Measurements from ENCODE around the gene GMDS. TPM values are rescaled to one million over a fixed set of nuclear protein-coding genes. Genes with fewer than 3 reads are reported as not detected.

GMDS gene
- total RNA-seq, 1 donor from 2014 or later, result 35.7 TPM

- Mint-ChIP-seq H3K4me3 (ENCODE audit: low read depth) (peak overlapping the region; percentile 15), H3K27ac (peak overlapping the region; percentile 18), H3K27me3 (ENCODE audit: low read depth) (peaks cover 65% of the 10 kb centered on the region), H3K4me1 (ENCODE audit: low read depth) (peaks cover 16% of the 10 kb centered on the region), H3K9me3 (no peaks in the 10 kb centered on the region), H3K36me3 (ENCODE audit: low read depth) (no peaks in the 10 kb centered on the region)
- no peak for DNase-seq (ENCODE audit: low spot score)
- intact Hi-C loops (cut with micrococcal nuclease), result loop anchor here (2.0 to 10.0 kb wide), 4 partner anchors 17 to 1147 kb away; partner anchors contain the start of genes FOXQ1 and MYLK4
Observed at GRCh38 chr6:1607516-1608221, 637.7 kb downstream of the GMDS start.

DNA sequence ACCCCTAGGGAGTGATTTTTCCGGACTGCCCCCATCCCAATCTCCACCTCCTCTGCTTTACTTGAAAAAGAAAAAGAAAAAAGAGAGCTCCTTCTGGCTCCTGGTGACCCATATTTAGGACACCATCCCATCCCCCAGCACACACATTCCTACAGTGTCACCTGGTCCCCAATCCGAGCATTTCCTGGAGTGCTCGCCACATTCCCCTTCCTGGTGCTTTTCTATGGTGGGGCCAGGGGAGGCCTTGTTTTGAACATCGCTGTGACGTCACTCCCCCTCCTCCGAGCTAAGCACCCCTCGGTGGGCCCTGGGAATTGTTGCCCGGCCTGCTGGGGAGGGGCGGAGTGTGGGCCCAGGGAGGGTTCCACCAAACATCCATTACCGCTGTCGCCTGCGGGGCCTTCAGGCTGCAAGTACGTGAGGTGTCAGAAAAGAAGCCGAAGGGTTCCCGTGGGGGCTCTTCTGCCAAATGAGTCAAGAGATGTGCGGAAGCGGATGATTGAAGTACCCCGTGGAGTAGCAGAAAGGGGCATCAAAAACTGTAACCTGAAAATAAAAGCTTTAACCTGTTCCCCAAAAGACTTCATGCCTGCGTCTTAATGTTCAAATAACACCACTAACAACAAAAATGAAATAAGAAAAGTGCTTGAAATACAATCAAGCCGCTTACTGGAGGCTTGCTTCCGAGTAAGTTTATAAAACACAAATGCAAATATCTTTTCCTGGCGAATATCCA is 638.5 kb downstream of the GMDS start:
- DNase-seq (ENCODE audit: low spot score), result no peak
- intact Hi-C loops (cut with micrococcal nuclease), result loop anchor here (2.0 to 10.0 kb wide), 4 partner anchors 18 to 1148 kb away; partner anchors contain the start of genes FOXQ1 and MYLK4
- peak overlapping the region; percentile 15 for H3K4me3 Mint-ChIP-seq (ENCODE audit: low read depth)

GRCh38 chr6:1605893-1606779 is 639.3 kb downstream of the GMDS start:
- Mint-ChIP-seq H3K36me3 (ENCODE audit: low read depth) (no peaks in the 10 kb centered on the region), H3K27me3 (ENCODE audit: low read depth) (peaks cover 68% of the 10 kb centered on the region)
- no peak for DNase-seq (ENCODE audit: low spot score)

More for the DNA sequence above, 638.5 kb downstream of the GMDS start:
- Mint-ChIP-seq H3K36me3 (ENCODE audit: low read depth) (no peaks in the 10 kb centered on the region), H3K9me3 (no peaks in the 10 kb centered on the region), H3K27ac (peak overlapping the region; percentile 18), H3K27me3 (ENCODE audit: low read depth) (peaks cover 65% of the 10 kb centered on the region), H3K4me1 (ENCODE audit: low read depth) (peaks cover 12% of the 10 kb centered on the region)

DNA sequence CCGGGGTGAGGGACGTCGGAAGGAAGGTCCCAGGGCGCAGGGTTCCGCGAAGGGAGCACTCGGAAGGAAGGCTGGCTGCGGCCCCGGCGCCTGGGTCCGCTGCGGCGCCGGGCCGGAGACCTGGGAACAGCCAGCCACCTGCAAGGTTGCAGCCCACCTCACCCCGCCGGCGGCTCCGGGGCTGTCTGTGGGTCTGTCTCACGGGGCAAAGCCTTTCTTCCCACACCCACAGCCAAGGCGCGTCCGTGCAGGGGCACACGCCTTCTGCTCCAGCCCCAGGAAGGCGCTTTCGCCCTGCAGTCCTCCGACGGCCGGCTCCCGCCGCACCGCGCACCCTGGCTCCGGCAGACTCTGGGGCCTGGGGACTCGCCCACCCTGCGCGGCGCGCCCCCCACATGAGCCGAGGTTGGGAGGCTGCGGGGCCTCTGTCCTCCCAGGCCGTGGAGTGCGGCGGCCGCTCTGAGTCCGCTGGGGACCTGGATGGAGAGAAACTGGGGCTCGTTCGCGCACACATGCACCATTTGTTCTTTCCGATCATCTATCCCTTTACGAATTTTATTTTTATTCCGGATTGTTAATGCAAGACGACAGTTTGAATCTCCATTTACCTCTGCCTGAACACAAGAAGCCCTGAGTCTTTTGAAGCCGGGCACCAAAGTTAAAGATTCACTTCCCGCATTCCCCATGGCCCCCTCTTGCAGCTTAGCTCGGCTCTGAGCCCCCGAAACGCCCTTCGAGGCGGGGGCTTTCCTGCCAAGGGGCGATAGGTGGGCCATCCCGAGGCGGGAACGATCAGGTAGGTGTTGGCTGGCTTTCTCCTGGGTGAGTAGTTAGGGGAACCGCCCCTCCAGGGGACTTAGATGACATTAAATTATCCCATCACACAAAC is 640.2 kb downstream of the GMDS start:
- H3K27ac Mint-ChIP-seq, result peak overlapping the region; percentile 18
- DNase-seq (ENCODE audit: low spot score), result no peak
- H3K4me1 Mint-ChIP-seq (ENCODE audit: low read depth), result peaks cover 10% of the 10 kb centered on the region
- peaks cover 73% of the 10 kb centered on the region for H3K27me3 Mint-ChIP-seq (ENCODE audit: low read depth)
- H3K4me3 Mint-ChIP-seq (ENCODE audit: low read depth), result no peak overlapping the region
- H3K36me3 Mint-ChIP-seq (ENCODE audit: low read depth), result no peaks in the 10 kb centered on the region
- intact Hi-C loops (cut with micrococcal nuclease), result loop anchor here (2.0 to 10.0 kb wide), 4 partner anchors 293 to 1150 kb away; partner anchors contain the start of genes FOXQ1 and MYLK4
- H3K9me3 Mint-ChIP-seq, result no peaks in the 10 kb centered on the region

More at GRCh38 chr6:1605893-1606779, 639.3 kb downstream of the GMDS start:
- H3K4me3 Mint-ChIP-seq (ENCODE audit: low read depth), result no peak overlapping the region
- no peaks in the 10 kb centered on the region for H3K9me3 Mint-ChIP-seq
- no peak overlapping the region for H3K27ac Mint-ChIP-seq
- H3K4me1 Mint-ChIP-seq (ENCODE audit: low read depth), result peaks cover 10% of the 10 kb centered on the region
- intact Hi-C loops (cut with micrococcal nuclease), result loop anchor here (2.0 to 10.0 kb wide), 6 partner anchors 19 to 1149 kb away; partner anchors contain the start of genes FOXQ1 and MYLK4

- no peaks in the 10 kb centered on the region for H3K9me3 Mint-ChIP-seq
- no peak overlapping the region for H3K4me3 Mint-ChIP-seq (ENCODE audit: low read depth)
- intact Hi-C loops (cut with micrococcal nuclease), result loop anchor here (1.0 to 10.0 kb wide), 5 partner anchors 292 to 1150 kb away; partner anchors contain the start of genes FOXQ1 and MYLK4
- H3K4me1 Mint-ChIP-seq (ENCODE audit: low read depth), result peaks cover 10% of the 10 kb centered on the region
- no peak overlapping the region for H3K27ac Mint-ChIP-seq
- peak; percentile 40 for DNase-seq (ENCODE audit: low spot score)
- H3K36me3 Mint-ChIP-seq (ENCODE audit: low read depth), result no peaks in the 10 kb centered on the region
- peaks cover 82% of the 10 kb centered on the region for H3K27me3 Mint-ChIP-seq (ENCODE audit: low read depth)
Observed at GRCh38 chr6:1604158-1605003, 641.0 kb downstream of the GMDS start.

DNA sequence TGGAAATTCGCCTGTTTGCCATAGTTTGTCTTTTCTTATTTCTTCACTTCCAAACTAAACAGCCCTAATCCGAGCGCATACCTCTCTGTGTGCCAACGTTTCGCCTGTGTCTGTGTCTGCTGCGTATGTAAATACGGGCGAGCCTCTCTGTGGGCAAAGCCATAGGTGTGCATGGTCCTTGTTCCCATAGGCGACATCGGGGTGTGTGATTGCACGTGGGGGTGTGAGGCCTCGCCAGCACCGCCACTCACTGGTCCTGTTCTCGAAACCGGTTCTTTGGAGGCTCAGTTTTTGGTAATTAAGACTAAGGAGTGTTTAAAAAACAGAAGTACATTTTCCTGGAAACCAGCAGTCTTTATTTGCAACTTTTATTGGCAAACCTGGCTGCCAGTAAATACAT is 641.7 kb downstream of the GMDS start:
- H3K4me1 Mint-ChIP-seq (ENCODE audit: low read depth), result peaks cover 10% of the 10 kb centered on the region

DNA sequence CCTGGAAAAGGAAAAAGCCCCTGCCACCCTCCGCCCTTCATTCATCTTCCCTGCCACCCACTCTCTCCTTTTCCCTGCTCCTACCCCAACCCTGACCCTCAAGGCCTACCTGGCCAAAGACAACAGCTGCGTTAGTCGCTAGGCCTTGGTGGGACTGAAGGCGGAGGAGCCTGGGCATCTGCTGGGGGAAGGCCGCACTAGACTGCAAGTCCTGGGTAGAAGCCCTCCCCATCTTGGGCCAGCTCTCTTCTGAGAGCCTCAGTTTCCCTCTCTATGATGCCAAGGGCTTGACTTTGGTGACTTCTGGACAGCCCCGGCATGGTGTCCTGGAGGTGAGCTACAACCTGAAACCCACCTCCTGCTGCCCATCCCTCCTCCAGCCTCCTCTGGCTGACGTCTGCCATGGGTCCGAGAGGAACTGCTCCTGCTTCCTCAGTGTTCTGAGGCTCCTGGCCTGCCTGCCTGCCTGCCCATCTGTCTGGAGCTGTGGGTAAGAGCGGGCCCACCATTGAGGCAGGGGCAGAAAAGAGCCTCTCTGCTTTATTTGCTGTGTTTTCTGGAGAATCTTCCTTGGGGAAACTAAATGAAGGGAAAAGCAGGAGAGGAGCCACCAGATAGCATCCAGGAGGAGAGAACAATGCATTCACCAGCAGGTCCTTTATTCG is 643.2 kb downstream of the GMDS start:
- intact Hi-C loops (cut with micrococcal nuclease), result loop anchor here (10.0 kb wide), 1 partner anchor 1153 kb away; the partner anchor contains the start of gene MYLK4
- no peaks in the 10 kb centered on the region for H3K36me3 Mint-ChIP-seq (ENCODE audit: low read depth)
- peaks cover 80% of the 10 kb centered on the region for H3K27me3 Mint-ChIP-seq (ENCODE audit: low read depth)
- no peak overlapping the region for H3K27ac Mint-ChIP-seq
- H3K9me3 Mint-ChIP-seq, result no peaks in the 10 kb centered on the region
- H3K4me3 Mint-ChIP-seq (ENCODE audit: low read depth), result no peak overlapping the region
- peaks cover 4% of the 10 kb centered on the region for H3K4me1 Mint-ChIP-seq (ENCODE audit: low read depth)
- no peak for DNase-seq (ENCODE audit: low spot score)

More for the DNA sequence above, 641.7 kb downstream of the GMDS start:
- DNase-seq (ENCODE audit: low spot score), result no peak
- Mint-ChIP-seq H3K9me3 (no peaks in the 10 kb centered on the region), H3K27me3 (ENCODE audit: low read depth) (peaks cover 80% of the 10 kb centered on the region), H3K27ac (no peak overlapping the region), H3K36me3 (ENCODE audit: low read depth) (no peaks in the 10 kb centered on the region), H3K4me3 (ENCODE audit: low read depth) (no peak overlapping the region)
- intact Hi-C loops (cut with micrococcal nuclease), result loop anchor here (1.0 to 10.0 kb wide), 5 partner anchors 501 to 1151 kb away; partner anchors contain the start of gene MYLK4

DNA sequence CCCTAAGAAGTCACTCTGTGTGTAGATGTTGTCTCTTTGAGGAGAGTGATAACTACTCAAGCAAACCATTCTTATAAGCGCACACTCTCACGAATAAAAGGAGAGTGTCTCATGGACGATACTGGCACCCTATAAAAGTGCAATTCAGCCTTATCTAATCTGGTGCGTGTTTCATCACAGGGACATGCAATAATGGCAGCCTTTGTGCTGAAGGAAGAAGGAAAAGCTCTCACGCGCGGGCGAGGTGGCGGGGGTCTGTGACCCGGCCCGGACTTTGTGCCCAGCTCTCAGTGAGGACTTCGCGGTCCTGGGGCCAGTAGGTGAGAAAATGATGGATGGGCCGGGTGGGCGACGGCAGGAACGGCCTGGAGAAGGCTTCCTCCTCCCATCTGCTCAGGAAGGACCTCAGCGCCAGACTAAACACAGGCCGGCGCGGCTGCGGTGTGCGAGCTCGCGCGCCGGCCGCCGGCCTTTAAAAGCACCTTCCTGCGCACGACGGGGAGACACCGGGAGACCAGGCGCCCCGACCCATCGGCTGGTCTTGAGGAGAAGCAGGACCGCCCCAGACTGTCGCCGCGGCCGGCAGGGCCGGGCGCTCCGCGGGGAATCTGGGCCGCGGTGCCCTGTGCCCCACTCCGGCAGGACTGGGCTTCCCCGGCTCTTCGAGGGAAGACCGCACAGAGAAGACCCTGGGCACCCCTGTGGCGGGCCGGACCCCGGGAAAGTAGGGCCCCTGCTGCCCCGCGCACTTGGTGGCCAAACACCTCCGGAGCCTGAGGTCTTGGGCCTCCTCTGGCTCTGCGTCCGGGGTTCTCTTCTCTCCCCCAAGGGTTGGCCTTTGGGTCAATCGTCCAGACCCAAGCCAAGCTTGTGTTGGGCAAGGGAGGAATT is 644.0 kb downstream of the GMDS start:
- peaks cover 2% of the 10 kb centered on the region for H3K4me1 Mint-ChIP-seq (ENCODE audit: low read depth)
- DNase-seq (ENCODE audit: low spot score), result no peak

DNA sequence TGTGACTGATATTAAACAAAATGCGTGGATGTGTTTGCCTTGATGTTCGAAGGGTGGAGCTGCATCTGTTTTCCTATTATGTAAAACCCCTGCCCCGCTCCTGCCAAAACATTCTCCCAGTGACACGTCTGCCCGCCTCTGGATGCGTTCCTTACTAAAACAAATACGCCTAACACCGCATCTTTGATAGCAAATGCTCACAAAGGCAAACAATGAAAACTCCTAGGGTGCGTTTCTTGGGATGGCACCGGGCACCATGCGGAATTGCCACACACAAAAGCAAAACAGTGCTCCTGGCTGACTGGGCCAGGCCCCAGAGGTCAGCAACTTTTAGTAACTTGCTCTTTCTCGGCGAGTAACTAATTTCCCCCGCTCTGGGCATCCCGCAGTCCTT is 644.6 kb downstream of the GMDS start:
- intact Hi-C loops (cut with micrococcal nuclease), result loop anchor here (10.0 kb wide), 1 partner anchor 1154 kb away; the partner anchor contains the start of gene MYLK4
- no peak for DNase-seq (ENCODE audit: low spot score)
- no peak overlapping the region for H3K27ac Mint-ChIP-seq

More for the DNA sequence above, 644.0 kb downstream of the GMDS start:
- Mint-ChIP-seq H3K27ac (no peak overlapping the region), H3K4me3 (ENCODE audit: low read depth) (no peak overlapping the region), H3K36me3 (ENCODE audit: low read depth) (no peaks in the 10 kb centered on the region), H3K27me3 (ENCODE audit: low read depth) (peaks cover 80% of the 10 kb centered on the region), H3K9me3 (no peaks in the 10 kb centered on the region)
- intact Hi-C loops (cut with micrococcal nuclease), result loop anchor here (10.0 kb wide), 1 partner anchor 1153 kb away; the partner anchor contains the start of gene MYLK4

More for the DNA sequence above, 644.6 kb downstream of the GMDS start:
- Mint-ChIP-seq H3K4me3 (ENCODE audit: low read depth) (no peak overlapping the region), H3K9me3 (no peaks in the 10 kb centered on the region), H3K4me1 (ENCODE audit: low read depth) (peaks cover 2% of the 10 kb centered on the region), H3K27me3 (ENCODE audit: low read depth) (peaks cover 79% of the 10 kb centered on the region), H3K36me3 (ENCODE audit: low read depth) (no peaks in the 10 kb centered on the region)

All from activated T-helper 2 cell treated with anti-CD3 and anti-CD28 coated beads, Interferon-gamma antibody, Interleukin-2, Interleukin-4, amounts not matched to agents 10 μg/mL and 5 μg/mL and 100 μg/mL, durations not matched to agents 14 hours and 24 hours and 36 hours (primary cell).